GM21619 (cell line): ENCODE data around the gene PSMC2.
A peak's percentile ranks its signal among the peaks of the same experiment; 100 is the strongest.

Experiments
- ATAC-seq: cut with Tn5 transposase; IDR thresholded peaks from one replicate; pipeline ENCODE4 v1.9.1; 2021; ENCODE audit not compliant: unreplicated experiment

PSMC2 gene

DNA sequence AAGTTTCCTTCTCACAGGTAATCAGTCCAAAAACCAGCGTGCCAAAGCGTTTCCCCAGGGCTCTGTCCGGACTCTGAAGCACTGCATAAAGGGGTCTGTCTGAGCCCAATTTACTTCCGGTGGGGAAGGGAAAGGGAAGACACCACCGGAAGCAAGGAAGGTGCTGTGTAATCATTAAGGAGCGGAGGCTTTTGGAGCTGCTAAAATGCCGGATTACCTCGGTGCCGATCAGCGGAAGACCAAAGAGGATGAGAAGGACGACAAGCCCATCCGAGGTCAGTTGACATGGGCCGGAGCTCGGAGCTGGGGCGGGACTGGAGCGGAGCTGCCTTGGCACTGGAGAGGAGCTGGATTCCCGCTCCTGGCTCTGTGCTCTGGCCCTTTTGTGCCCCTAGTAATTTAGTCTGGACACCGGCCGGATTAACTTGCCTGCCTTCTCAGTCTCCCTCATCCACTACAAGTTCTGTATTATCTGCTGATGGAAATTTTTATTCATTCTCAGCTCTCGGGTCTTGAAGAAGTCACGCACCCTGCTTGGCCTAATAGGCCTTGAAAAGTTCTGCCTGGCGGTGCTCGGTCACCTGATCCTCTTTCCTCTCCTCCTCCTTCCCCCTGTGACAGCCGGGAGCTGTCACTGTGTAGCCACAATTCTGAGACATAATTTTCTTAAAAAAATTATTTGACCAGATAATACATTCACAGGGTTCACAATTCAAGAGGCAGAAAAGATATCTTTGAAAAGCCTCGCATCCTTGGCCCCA lies at the start of gene PSMC2:
Gene PSMC2, plus strand, starts transcription at position 137 of the 761 bp plus-strand sequence. Its CDS starts 69 bp downstream, at position 206.
- peak; percentile 69 for ATAC-seq

DNA sequence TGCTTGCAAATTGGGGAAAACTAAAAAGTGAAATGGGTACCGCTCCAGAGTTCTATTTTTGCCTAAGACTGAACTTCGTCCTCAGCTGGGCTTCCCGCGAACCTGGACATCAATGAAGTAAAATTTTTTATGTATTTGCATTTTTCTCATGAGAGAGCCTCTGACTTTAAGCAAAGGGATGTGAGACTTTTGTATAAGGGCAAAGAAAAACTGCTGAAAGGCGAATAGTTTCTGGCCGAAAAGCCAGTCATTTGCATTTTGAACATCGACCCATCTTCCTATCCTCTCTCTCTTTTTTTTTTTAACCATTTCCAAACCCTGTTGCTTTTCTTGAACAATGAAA lies 49.6 kb upstream of the PSMC2 start:
- peak; percentile 19 for ATAC-seq

DNA sequence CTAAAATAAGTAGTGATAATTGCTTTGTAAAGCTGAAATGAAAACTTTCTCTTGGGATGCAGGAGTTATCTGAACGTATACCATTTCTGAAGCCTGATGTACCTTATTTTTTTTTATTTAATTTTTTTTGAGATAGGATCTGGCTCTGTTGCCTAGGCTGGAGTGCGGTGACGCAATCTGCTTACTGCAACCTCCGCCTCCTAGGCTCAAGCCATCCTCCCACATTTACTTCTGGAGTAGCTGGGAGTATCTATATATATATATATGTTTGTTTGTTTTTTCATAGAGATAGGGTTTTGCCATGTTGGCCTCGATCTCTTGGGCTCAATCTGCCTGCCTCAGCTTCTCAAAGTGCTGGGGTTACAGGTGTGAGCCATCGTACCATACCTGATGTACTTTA lies 47.8 kb upstream of the PSMC2 start:
- ATAC-seq: no peak

DNA sequence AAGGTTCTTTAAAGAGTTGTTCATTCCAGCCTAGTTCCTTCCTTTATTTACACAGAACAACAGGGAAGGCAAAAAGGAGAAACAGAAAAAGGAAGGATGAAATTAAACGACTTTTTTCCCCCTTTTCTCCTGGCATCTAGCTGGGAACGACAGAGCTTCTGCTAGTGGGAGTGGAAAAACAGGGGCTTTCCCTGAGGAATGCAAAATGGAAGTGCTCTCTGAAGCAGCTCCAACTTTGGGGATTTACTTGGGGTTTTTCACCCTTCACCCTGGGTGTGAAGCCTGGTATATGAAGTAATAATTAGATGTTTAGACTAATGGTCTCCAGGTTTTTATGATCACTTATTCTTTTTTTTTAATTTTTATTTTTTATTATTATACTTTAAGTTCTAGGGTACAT lies 46.0 kb upstream of the PSMC2 start:
- ATAC-seq: no peak

DNA sequence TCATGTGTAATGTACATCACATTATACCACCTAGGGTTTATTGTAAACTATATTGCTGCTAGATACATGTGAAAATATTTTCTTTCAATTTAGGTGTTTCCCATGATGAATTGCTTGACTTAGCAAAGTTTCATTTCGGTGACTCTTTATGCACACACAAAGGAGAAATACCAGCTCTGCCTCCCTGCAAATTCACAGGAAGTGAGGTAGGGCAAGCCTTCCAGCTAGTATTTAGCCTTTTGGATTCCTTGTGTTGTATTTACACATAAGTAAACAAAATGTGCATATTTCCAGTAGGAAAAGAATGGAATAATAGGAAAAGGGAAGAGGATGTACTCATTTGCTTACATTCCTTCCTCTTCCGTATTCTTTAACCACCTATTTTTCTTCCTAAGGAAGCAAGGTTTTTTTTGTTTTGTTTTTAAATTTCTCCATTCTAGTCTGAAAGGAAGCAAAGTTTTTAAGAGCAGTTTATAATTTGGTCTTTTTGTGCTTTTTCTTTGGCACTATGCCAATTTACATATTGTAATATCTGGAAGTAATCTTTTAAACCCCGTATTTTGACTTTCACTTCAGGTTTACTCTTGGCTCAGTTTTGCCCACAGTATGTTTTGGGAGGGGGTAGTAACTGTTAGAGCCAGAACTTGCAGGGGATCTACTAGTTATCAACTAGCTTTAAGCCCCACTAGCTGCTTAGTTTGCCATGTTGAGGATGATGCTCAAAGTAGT lies 39.8 kb upstream of the PSMC2 start:
- no peak for ATAC-seq

DNA sequence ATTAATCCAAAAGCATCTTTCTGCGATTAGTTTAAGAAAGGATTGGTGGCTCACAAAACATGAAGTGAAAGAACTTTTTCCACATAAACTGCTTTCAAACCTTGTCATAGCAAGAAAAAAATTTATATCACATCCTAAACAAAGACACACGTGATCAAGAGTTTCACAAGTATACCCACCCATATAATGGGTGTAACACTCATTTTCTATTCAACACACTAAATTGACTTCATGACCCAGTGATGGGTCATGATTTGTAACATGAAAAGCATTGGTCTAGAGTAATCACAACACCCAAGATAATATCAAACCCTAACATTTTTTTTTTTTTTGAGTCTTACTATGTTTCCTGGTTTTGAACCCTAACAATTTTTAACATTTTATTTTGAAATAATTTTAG lies 32.6 kb upstream of the PSMC2 start:
- no peak for ATAC-seq

DNA sequence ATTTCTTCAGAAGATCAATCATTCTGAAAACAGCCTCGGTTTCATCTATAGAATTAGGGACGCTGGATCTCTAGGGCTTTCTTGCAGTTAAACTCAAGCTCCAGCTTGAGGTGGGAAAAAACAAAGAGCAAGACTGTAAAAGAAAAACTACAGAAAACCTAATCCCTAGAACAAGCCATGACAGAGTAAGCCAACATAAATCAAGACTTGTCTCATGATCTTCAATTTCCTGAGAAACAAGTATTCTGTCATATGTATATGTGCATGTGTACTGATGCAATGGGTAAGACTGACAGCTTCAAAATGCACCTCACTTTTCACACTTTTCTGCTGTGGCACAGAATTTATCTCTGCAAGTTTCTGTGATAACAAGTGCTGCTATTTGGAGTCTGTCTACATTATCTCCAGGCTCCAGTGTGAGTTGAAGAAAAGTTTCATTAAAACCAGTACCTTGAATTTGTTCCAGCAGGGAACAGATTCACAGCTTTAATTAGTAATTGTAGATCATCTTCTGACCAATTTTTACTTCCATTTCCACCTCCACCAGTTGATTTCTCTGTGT lies 31.0 kb upstream of the PSMC2 start:
- ATAC-seq: no peak

DNA sequence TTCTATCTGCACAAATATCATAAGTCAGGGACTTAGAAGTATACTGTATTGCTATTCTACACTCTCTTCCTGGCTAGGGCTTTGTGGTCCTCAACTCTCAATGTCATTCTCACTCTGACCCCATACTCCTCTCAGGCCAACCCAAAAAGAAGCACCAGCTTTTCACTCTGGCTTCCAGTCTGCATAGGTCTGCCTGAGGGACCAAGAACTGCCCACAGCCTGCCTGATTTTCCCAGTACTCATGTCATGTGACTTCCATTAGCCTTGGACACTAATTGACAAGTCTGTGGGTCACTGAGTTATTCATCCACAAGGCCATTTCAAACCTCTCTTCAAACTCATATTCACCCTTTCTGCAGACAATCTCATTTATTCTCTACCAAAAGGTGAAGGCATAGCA lies 30.4 kb upstream of the PSMC2 start:
- ATAC-seq: no peak

DNA sequence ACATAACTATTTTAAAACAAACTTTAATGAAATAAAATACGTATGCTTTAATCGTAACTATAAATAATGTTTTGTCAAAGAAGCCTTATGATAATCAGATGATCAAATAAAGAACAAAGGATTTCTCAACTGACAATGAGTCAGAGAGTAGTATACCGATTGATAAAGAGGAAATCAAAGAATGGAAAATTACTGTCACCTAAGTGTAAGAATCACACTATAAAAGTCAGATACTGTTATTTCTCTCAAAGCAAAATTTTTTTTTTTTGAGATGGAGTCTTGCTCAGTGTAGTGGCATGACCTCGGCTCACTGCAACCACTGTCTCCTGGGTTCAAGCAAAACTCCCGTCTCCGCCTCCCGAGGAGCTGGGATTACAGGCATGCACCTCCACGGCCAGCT lies 21.7 kb upstream of the PSMC2 start:
- ATAC-seq: no peak

DNA sequence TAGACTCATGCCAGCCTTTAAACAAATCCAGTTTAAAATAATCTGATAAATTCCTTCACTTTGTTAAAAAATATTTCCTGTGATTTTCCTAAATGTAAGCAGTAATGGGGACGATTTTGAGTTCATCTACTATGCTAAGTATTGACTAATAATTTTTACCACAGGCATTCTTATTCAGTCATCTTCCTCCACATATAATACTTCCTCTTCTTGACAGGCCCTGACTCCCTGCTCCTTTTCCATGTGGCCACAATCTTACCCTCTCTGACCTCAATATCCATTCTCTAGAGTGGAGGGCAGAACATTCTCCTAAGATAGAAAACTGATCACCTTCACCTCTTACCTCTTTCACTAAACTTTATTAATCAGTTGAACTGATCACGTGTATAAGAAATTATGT lies 10.7 kb upstream of the PSMC2 start:
- ATAC-seq: no peak

DNA sequence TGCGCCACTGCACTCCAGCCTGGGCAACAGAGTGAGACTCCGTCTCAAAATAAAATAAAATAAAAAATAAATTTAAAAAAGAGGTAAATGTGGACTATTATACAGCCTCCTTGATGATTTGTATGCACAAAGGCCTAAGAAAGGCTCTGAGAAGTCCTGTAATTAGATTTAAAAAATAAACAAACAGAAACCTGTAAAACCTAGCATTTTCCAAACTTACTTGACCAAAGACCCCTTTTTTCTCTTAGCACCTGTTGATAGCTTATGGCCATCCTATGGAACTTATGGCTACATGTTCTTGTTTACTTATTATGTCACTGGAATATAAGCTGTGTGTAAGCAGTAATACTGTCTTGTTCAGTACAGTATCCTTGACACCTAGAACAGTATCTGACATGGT lies 8.6 kb upstream of the PSMC2 start:
- no peak for ATAC-seq

DNA sequence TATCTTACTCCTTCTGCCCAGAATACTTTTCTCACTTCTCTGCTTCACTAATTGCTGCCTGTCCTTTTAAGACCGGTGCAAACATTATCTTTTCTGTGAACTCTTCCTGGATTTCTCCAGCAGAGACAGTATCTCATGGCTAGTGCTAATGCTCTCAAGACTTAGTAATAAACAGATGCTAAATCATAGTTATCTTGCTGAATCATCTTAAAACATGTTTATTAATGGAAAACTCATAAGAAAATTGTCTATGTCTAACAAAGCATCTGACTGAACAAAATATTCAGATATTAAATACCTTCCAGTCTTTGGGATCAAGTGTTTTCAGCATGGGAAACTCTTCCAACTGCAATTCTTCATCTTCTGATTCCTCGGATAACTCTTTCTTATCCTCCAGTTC lies 6.0 kb upstream of the PSMC2 start:
- ATAC-seq: no peak

DNA sequence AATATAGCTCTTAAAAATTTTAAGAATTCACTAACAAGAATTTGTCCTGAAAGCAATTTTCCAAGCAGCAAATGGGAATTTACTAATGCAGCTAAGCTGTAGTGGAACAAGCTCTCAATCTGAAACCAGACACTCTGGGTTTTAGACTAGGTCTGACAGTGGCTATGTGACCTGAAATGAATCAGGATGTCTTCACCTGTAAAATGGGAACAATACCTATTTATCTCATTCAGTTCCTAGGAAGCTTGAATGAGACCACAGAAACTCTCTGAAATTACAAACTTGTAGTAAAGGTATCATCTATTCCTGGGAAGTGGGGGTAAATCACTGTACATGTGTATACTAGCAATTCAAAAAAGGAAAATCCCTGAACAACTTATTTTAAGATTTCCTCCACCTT lies 4.1 kb upstream of the PSMC2 start:
- ATAC-seq: no peak

DNA sequence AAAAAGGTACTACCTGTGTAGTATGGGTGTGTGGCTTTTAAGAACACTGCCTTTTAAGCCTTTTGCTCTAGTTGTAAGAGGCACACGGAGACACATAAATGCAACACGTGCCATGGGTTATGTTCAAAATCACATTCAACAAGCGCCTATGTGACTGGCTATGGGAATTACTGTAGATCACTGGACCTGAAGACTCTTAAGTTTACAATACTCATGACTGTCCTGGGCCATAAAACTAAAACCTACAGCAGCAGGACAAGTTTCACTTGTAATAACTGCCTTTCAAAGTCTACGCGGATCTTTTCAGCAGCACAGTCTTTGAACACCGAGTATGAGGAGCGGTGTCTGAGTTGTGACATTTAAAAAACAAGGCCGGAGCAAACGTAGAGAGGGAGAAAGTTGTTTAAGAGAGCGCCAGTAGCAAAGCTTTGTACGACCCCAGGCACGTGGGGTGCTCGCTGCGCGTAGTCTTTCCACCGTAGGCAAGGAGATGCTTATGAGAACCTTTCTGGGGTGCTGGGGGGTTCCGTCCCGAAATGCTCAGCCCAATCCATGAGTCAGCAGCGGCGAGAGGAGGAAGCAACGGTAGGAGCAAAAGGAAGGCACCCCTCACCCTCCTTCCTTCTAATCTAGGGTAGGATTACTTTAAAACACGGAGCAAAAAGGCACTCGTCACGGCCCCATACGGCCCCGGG lies 3.5 kb upstream of the PSMC2 start:
- ATAC-seq: peak; percentile 7

DNA sequence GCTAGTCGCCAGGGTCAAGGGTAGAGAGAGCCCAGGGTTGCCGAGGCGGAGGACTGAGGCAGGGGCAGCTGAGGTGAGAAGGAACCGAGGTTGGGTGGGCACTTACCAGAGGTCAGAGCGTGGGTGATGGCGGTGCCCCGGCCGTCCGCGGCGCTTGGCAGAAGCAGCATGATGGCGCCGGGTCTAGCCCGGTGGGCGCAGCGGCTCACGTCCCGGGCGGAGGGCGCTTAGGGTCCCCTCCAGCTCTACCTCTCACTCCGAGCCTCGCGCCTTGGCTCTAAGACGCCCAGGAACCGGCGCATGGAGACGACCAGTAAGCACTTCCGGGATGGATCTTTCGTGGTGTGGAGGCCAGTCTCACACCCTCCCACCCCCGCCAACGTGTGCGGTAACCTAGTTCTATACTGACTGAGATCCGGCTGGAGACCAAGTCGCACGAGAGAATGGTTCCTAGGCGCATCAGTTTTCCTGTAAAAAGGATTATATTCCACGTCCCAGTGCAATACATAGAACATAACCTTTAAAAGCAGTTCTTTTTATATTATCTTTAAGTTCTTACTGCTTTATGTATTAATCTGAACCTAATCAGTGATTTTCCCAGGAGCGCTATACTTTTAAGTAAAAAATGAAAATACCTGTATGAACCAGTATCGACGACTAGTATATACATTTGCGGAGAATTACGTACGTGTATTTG lies 2.8 kb upstream of the PSMC2 start, which contains the start of gene DNAJC2:
Gene DNAJC2, minus strand, starts transcription at position 315 of the 697 bp plus-strand sequence. Its CDS starts 145 bp downstream, at position 170.
- ATAC-seq: peak; percentile 76

DNA sequence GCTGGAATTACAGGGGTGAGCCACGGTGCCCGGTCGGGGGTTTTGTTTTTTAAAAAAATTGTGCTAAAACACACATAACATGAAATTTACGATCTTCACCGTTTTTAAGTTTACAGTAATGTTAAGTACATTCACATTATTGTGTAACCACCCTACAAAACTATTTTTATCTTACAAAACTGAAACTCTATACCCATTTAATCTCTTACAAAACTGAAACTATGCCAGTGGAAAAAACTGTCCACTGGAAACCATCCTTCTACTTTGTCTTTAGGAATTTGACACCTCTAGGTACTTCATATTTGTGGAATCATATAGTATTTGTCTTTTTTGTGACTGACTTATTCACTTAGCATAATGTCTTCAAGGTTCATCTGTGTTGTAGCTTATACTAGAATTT lies 1.0 kb upstream of the PSMC2 start:
- ATAC-seq: no peak

DNA sequence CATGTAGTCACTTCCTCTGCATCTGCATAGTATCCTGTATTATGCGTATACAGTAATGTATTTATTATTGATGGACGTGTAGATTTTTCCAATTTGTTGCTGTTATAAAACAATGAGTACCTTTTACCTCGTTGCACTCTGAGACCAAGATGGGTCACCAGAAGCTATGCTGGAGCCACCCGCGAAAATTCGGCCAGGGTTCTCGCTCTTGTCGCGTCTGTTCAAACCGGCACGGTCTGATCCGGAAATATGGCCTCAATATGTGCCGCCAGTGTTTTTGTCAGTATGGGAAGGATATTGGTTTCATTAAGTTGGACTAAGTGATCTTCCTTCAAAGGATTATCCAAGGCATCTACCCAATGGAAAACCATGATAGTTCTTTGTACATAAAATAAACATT lies 1.0 kb downstream of the PSMC2 start:
- no peak for ATAC-seq

DNA sequence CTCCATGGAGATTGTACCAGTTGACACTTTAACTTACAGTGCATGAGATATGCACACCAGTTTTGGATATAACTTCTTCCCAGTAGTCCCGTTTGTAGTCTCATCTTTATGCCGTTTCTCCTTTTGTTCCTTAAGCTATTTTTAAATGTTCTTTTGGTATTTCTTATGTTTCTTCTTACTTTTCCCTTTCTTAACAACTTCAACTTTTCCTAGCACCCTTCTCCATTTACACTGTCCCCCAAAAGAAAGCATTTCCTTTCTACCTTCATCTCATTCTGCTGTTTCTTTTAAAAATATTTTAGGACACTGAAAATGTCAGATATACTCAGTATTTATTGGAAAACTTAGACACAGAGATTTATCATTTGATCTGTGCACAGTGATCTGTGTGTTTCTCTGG lies 1.5 kb downstream of the PSMC2 start:
- no peak for ATAC-seq

DNA sequence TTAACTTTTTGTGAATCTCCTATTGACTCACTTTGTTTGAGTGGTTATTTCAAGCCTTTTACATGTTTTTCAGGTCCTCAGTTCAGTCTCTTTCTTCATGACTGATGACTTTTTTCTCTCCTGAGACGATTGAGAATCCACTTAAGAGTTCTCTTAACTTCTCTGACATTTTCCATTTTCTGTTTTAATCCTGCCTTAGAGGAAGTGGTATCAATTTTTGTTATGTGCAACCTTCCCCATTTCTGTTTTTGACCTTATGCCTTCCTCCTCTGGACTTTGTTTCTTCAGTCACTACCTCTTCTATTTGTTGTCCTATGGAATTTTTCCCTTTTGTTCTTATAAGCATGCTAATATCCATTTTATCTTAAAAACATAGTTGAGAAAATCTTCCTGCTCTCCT lies 2.4 kb downstream of the PSMC2 start:
- no peak for ATAC-seq

DNA sequence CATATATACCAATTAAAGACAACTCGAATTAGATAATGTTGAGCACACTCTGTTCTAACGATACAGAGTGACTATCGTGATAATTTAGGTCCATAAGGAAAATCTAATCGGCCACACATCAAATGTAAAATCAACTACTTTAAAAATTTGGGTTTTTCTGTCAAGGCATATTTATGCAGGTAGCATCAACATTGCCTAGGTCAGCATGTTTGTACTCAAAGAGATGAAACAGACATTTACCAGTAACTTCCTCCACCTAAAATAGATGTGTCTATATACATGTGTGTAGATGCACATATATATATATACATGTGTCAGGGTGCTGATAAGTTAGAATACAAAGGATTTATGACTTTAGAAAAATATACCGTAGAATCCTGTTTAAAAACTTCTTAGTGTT lies 22.0 kb downstream of the PSMC2 start:
- ATAC-seq: no peak
